MM.1S (cell line): ENCODE data around the gene UPK3B.
"Not testable (repeated sequence)": the region's sequence is repeated elsewhere in the genome, so short reads cannot be mapped to it uniquely, and the experiment has no call there.

ENCODE experiments used
- EZH2phosphoT487 ChIP-seq: fragments of 300-600 bp; sonication (generic); IDR thresholded peaks from 2 replicates; pipeline ENCODE4 v1.6.1; 2018; ENCODE audit warnings: antibody characterized with exemption, low read length
- TF ChIP-seq, protein P1 (sequence below): fragments of 300-600 bp; sonication (generic); IDR thresholded peaks from 2 replicates; pipeline ENCODE4 v1.5.1; 2016; ENCODE audit warnings: antibody characterized with exemption, low read length, mixed read lengths

- TF ChIP-seq EZH2phosphoT487 = not testable (repeated sequence)
- TF ChIP-seq, protein P1, sequence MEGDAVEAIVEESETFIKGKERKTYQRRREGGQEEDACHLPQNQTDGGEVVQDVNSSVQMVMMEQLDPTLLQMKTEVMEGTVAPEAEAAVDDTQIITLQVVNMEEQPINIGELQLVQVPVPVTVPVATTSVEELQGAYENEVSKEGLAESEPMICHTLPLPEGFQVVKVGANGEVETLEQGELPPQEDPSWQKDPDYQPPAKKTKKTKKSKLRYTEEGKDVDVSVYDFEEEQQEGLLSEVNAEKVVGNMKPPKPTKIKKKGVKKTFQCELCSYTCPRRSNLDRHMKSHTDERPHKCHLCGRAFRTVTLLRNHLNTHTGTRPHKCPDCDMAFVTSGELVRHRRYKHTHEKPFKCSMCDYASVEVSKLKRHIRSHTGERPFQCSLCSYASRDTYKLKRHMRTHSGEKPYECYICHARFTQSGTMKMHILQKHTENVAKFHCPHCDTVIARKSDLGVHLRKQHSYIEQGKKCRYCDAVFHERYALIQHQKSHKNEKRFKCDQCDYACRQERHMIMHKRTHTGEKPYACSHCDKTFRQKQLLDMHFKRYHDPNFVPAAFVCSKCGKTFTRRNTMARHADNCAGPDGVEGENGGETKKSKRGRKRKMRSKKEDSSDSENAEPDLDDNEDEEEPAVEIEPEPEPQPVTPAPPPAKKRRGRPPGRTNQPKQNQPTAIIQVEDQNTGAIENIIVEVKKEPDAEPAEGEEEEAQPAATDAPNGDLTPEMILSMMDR = not testable (repeated sequence)
Measured at GRCh38 chr7:76482660-76483059, 27.7 kb upstream of the UPK3B start.
